ENCODE measurements around the gene ABCB8.
"Not testable (repeated sequence)": the region's sequence is repeated elsewhere in the genome, so short reads cannot be mapped to it uniquely, and the experiment has no call there.

Gene ABCB8

GRCh38 chr7:150998341-150998740, 29.9 kb upstream of the ABCB8 start:
- no peak for DNase-seq (ENCODE audit: low read depth, low spot score)

GRCh38 chr7:150999001-150999400, 29.2 kb upstream of the ABCB8 start:
- DNase-seq (ENCODE audit: low read depth, low spot score): no peak

DNA sequence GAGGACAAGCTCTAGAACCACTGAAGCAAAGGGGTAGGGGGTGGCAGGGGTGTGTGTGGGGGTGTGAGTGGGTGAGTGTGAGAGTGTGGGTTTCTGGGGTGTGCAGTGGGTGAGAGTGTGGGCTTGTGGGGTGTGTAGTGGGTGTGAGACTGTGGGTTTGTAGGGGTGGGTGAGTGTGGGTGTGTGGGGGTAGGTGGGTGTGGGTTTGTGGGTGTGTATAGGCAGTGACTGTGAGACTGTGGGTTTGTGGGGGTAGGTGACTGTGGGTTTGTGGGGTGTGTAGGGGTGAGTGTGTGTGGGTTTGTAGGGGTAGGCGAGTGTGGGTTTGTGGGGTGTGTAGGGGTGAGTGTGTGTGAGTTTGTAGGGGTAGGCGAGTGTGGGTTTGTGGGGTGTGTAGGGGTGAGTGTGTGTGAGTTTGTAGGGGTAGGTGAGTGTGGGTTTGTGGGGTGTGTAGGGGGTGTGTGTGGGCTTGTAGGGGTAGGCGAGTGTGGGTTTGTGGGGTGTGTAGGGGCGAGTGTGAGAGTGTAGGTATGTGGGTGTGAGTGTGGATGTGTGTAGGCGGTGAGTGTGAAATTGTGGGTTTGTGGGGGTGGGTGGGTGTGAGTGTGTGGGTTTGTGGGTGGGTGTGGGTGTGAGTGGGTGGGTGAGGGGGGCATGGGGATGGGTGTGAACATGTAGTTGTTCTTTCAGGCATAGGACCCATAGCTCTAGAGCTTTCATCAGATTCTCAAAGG, 28.6 kb upstream of the ABCB8 start:
- no peak for DNase-seq (ENCODE audit: low read depth, low spot score)

- DNase-seq (ENCODE audit: low read depth, low spot score): no peak
Measured at GRCh38 chr7:151000897-151001495, 27.3 kb upstream of the ABCB8 start.

DNA sequence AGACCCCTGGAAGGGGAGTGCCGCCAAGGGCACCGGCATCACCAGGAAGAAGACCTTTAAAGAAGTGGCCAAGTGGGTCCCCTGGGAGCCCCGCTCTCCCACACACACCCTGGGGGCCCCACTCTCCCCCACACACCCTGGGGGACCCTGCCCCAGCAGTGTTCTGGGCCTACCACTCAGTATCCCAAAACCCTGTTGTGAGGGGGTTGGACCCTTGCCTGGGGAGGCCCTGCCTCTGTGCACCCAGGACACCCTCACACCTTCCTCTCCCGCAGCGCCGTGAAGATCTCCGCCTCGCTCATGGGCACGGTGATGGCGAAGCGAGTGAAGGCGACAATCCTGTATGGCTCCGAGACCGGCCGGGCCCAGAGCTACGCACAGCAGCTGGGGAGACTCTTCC, 26.7 kb upstream of the ABCB8 start:
- no peak for DNase-seq (ENCODE audit: low read depth, low spot score)

- no peak for DNase-seq (ENCODE audit: low read depth, low spot score)
Measured at GRCh38 chr7:151003572-151003971, 24.7 kb upstream of the ABCB8 start.

GRCh38 chr7:151005566-151005965, 22.7 kb upstream of the ABCB8 start:
- DNase-seq (ENCODE audit: low read depth, low spot score): no peak

GRCh38 chr7:151006590-151007300, 21.5 kb upstream of the ABCB8 start:
- no peak for DNase-seq (ENCODE audit: low read depth, low spot score)

- DNase-seq (ENCODE audit: low read depth, low spot score): no peak
Measured at GRCh38 chr7:151007469-151007898, 20.8 kb upstream of the ABCB8 start.

DNA sequence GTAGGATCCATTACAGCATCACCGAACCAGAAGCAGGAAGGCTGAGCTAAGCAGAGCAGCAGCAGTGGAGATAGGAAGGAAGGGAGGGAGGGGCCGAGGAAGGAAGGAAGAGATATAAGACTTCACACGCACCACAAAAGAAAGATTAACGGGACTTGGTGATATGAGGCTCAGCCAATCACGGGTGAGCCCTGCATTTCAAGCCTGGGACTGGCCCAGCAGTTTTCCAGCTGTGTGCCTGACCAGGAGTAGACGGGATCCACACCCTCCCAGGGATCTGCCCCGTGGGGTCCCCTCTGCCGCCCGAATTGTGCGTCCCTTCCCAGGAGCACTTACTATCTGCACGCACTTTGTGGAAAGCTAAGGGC, 20.1 kb upstream of the ABCB8 start:
- DNase-seq (ENCODE audit: low read depth, low spot score): no peak

GRCh38 chr7:151008511-151009323, 19.5 kb upstream of the ABCB8 start:
- no peak for DNase-seq (ENCODE audit: low read depth, low spot score)

DNA sequence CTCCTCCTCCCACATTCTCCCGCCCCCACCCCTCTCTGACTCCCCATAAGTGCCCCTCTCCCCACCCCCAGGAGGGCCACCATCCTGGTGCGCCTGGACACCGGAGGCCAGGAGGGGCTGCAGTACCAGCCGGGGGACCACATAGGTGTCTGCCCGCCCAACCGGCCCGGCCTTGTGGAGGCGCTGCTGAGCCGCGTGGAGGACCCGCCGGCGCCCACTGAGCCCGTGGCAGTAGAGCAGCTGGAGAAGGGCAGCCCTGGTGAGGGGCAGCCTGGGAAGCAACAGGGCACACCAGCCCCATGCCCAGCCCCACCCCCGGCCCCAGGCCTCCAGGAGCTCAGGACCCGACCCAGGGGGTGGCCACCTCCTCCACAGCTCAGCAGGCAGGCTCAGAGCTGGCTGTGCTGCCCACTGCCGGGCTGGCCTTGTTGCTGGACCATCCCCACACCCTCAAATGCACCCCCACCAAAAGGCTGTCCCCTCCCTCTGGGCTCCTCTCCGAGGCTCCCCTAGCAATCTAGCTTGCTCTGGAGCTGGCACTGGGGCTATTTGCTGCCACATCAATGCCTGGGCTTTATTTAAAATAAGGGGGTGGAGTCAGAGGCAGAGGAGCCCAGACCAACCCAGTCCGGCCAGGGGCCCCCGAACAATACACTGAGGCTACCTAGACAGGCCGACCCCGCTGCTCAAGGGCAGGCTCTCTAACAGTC, 18.8 kb upstream of the ABCB8 start:
- no peak for DNase-seq (ENCODE audit: low read depth, low spot score)

DNA sequence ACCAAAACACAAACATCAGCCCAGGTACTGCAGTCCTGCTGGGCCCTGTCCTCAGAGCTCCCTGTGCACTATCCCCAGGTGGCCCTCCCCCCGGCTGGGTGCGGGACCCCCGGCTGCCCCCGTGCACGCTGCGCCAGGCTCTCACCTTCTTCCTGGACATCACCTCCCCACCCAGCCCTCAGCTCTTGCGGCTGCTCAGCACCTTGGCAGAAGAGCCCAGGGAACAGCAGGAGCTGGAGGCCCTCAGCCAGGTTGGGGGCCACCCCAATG, 18.3 kb upstream of the ABCB8 start:
- DNase-seq (ENCODE audit: low read depth, low spot score): no peak

GRCh38 chr7:151010307-151011096, 17.7 kb upstream of the ABCB8 start:
- no peak for DNase-seq (ENCODE audit: low read depth, low spot score)

DNA sequence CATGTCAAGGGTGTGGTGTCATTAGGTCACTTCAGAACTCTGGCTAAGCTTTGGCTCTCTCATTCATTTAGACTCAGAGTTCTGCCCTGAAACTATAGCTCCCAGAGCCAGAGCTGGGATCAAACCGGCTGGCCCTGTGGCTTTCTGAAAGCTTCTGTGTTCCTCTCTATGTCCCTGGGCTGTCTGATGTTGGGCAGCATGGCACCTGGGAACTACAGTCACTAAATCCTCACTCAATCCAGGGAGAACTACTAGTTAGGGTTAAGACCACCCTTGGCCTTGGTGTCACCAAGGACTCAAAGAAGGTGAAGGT, 17.2 kb upstream of the ABCB8 start:
- no peak for DNase-seq (ENCODE audit: low read depth, low spot score)

- DNase-seq (ENCODE audit: low read depth, low spot score): not testable (repeated sequence)
Measured at GRCh38 chr7:151011616-151012015, 16.6 kb upstream of the ABCB8 start.

DNA sequence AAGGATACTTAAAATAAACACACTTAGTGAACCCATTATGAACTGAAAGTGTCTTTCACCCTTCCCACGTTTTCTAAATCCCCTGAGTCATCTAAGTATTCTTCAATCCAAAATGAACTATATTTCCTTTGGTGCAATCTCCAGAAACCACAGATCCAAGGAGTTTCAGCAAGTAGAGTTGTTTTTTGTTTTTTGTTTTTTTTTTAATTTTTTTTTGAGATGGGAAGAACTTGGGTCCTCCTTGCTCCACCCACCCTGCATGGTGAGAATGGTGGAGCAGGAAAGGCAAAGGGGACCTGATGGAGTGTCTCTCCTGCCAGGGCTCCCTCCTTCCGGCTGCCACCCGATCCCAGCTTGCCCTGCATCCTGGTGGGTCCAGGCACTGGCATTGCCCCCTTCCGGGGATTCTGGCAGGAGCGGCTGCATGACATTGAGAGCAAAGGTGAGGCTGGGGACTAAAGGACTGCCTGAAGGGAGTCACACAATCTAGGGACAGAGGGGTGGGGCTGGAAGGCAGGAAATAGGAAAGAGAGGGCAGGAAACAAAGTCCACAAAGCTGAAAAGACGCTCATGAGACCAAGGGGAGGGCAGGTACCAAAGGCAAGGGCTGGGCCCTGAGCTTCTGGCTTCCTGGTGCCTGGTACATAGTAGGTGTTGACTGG, 16.1 kb upstream of the ABCB8 start:
- DNase-seq (ENCODE audit: low read depth, low spot score): no peak

DNA sequence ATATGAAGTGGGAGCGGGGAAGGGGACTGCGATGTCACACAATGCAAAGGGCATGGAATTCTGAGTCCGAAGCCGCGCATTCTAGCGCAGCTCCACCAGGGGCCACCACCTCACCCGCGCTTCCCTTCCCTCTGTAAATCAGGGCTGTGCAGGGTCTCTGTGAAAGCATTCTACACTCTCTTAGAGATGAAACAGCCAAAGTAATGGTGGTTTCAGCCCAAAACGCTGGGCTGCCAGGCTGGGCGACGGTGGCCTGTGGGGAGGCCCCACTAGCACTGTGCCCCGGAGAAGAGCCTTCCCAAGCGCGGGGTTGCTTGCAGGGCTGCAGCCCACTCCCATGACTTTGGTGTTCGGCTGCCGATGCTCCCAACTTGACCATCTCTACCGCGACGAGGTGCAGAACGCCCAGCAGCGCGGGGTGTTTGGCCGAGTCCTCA, 15.3 kb upstream of the ABCB8 start:
- no peak for DNase-seq (ENCODE audit: low read depth, low spot score)

DNA sequence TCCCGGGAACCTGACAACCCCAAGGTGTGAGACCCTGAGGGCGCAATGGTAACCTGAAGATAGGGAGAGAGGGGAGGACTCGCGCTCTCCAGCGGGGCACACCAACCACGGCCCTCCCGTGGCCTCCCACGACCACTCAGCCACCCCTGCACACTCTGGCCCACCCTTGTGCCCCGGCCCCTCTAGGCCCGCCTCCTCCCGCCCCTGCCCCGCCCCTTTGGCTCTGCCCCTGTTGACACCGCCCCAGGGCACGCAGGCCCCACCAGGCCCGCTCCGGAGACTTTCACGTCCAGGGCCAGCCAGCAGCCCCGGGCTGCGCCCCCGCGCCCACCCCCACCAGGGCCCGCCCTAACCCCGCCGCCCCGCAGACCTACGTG, 14.9 kb upstream of the ABCB8 start:
- DNase-seq (ENCODE audit: low read depth, low spot score): no peak

DNA sequence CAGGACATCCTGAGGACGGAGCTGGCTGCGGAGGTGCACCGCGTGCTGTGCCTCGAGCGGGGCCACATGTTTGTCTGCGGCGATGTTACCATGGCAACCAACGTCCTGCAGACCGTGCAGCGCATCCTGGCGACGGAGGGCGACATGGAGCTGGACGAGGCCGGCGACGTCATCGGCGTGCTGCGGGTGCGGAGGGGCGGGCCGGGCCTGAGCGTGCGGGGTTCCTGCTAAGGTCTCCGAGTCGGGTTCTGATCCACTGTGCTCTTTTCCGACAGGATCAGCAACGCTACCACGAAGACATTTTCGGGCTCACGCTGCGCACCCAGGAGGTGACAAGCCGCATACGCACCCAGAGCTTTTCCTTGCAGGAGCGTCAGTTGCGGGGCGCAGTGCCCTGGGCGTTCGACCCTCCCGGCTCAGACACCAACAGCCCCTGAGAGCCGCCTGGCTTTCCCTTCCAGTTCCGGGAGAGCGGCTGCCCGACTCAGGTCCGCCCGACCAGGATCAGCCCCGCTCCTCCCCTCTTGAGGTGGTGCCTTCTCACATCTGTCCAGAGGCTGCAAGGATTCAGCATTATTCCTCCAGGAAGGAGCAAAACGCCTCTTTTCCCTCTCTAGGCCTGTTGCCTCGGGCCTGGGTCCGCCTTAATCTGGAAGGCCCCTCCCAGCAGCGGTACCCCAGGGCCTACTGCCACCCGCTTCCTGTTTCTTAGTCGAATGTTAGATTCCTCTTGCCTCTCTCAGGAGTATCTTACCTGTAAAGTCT, 14.3 kb upstream of the ABCB8 start:
- peak; percentile 68 for DNase-seq (ENCODE audit: low read depth, low spot score)
